ENCODE data around the gene PRODH. TPM values are rescaled to one million over a fixed set of nuclear protein-coding genes. Genes with fewer than 3 reads are reported as not detected.
"Not testable (repeated sequence)": the region's sequence is repeated elsewhere in the genome, so short reads cannot be mapped to it uniquely, and the experiment has no call there.

The PRODH gene
- total RNA-seq, 4 donors from 2014 or later = 3.5 to 14.2 (median 9.3) TPM

- H3K27me3 ChIP-seq = peaks cover 10% of the 10 kb centered on the region
- DNase-seq; in situ Hi-C loops (cut with MboI; ENCODE audit: low pct_ligation_motif_present in 1 of 4, low pct_unique_long_range_greater_than_20kb in 1 of 4, low sequenced_read_pairs in 3 of 4); H3K4me1 ChIP-seq; H3K36me3 ChIP-seq; H3K4me3 ChIP-seq; H3K27ac ChIP-seq; intact Hi-C loops (cut with DNase I; ENCODE audit: low total_unique reads); H3K9me3 ChIP-seq: not testable (repeated sequence)
- WGBS, 2 donors (ENCODE audit: low coverage in 1 of 2) = 87% methylated on average over 6 of the region's 11 CpGs; no CpG with 5 or more reads in 1 of the 2 donors
Measured at GRCh38 chr22:18960166-18960820, 24.2 kb upstream of the PRODH start.

GRCh38 chr22:18959741-18960140 lies 23.6 kb upstream of the PRODH start:
- H3K4me3 ChIP-seq; in situ Hi-C loops (cut with MboI; ENCODE audit: low pct_ligation_motif_present in 1 of 4, low pct_unique_long_range_greater_than_20kb in 1 of 4, low sequenced_read_pairs in 3 of 4); H3K36me3 ChIP-seq; H3K27ac ChIP-seq; DNase-seq; intact Hi-C loops (cut with DNase I; ENCODE audit: low total_unique reads); H3K4me1 ChIP-seq; H3K9me3 ChIP-seq: not testable (repeated sequence)
- WGBS, 2 donors (ENCODE audit: low coverage in 1 of 2) = 43% methylated on average over 5 of the region's 12 CpGs; no CpG with 5 or more reads in 1 of the 2 donors
- peaks cover 10% of the 10 kb centered on the region for H3K27me3 ChIP-seq

GRCh38 chr22:18959266-18959665 lies 23.2 kb upstream of the PRODH start:
- in situ Hi-C loops (cut with MboI; ENCODE audit: low pct_ligation_motif_present in 1 of 4, low pct_unique_long_range_greater_than_20kb in 1 of 4, low sequenced_read_pairs in 3 of 4); H3K4me1 ChIP-seq; H3K4me3 ChIP-seq; DNase-seq; H3K36me3 ChIP-seq; intact Hi-C loops (cut with DNase I; ENCODE audit: low total_unique reads); H3K27ac ChIP-seq; H3K9me3 ChIP-seq: not testable (repeated sequence)
- WGBS, 2 donors (ENCODE audit: low coverage in 1 of 2) = 70% methylated on average over 5 of the region's 6 CpGs; no CpG with 5 or more reads in 1 of the 2 donors
- peaks cover 10% of the 10 kb centered on the region for H3K27me3 ChIP-seq

- peaks cover 10% of the 10 kb centered on the region for H3K27me3 ChIP-seq
- H3K36me3 ChIP-seq; in situ Hi-C loops (cut with MboI; ENCODE audit: low pct_ligation_motif_present in 1 of 4, low pct_unique_long_range_greater_than_20kb in 1 of 4, low sequenced_read_pairs in 3 of 4): not testable (repeated sequence)
Measured at GRCh38 chr22:18958738-18959137, 22.6 kb upstream of the PRODH start.

GRCh38 chr22:18958321-18958705 lies 22.2 kb upstream of the PRODH start:
- intact Hi-C loops (cut with DNase I; ENCODE audit: low total_unique reads); H3K4me1 ChIP-seq; DNase-seq; H3K27ac ChIP-seq; H3K9me3 ChIP-seq; in situ Hi-C loops (cut with MboI; ENCODE audit: low pct_ligation_motif_present in 1 of 4, low pct_unique_long_range_greater_than_20kb in 1 of 4, low sequenced_read_pairs in 3 of 4); H3K36me3 ChIP-seq; H3K4me3 ChIP-seq: not testable (repeated sequence)
- peaks cover 10% of the 10 kb centered on the region for H3K27me3 ChIP-seq
- WGBS, 2 donors (ENCODE audit: low coverage in 1 of 2) = 77% methylated on average over 7 of the region's 18 CpGs; no CpG with 5 or more reads in 1 of the 2 donors

More at GRCh38 chr22:18958738-18959137, 22.6 kb upstream of the PRODH start:
- H3K27ac ChIP-seq; H3K4me1 ChIP-seq; DNase-seq; H3K4me3 ChIP-seq; H3K9me3 ChIP-seq; intact Hi-C loops (cut with DNase I; ENCODE audit: low total_unique reads): not testable (repeated sequence)
- WGBS, 2 donors (ENCODE audit: low coverage in 1 of 2) = 63 to 68% methylated on average over 8 to 14 of the region's 14 CpGs

GRCh38 chr22:18957621-18958320 lies 21.7 kb upstream of the PRODH start:
- in situ Hi-C loops (cut with MboI; ENCODE audit: low pct_ligation_motif_present in 1 of 4, low pct_unique_long_range_greater_than_20kb in 1 of 4, low sequenced_read_pairs in 3 of 4); H3K4me3 ChIP-seq; DNase-seq; intact Hi-C loops (cut with DNase I; ENCODE audit: low total_unique reads); H3K4me1 ChIP-seq; H3K36me3 ChIP-seq; H3K9me3 ChIP-seq; H3K27ac ChIP-seq: not testable (repeated sequence)
- peaks cover 10% of the 10 kb centered on the region for H3K27me3 ChIP-seq
- WGBS, 2 donors (ENCODE audit: low coverage in 1 of 2) = 66% methylated on average over 9 of the region's 18 CpGs; no CpG with 5 or more reads in 1 of the 2 donors

- 70% methylated on average over 15 of the region's 15 CpGs; no CpG with 5 or more reads in 1 of the 2 donors for whole genome bisulfite sequencing, 2 donors (ENCODE audit: low coverage in 1 of 2)
- in situ Hi-C loops (cut with MboI; ENCODE audit: low pct_ligation_motif_present in 1 of 4, low pct_unique_long_range_greater_than_20kb in 1 of 4, low sequenced_read_pairs in 3 of 4) = not testable (repeated sequence)
Measured at GRCh38 chr22:18956956-18957355, 20.9 kb upstream of the PRODH start.

GRCh38 chr22:18956121-18956895 lies 20.2 kb upstream of the PRODH start:
- H3K36me3 ChIP-seq; H3K9me3 ChIP-seq; intact Hi-C loops (cut with DNase I; ENCODE audit: low total_unique reads); H3K4me1 ChIP-seq; in situ Hi-C loops (cut with MboI; ENCODE audit: low pct_ligation_motif_present in 1 of 4, low pct_unique_long_range_greater_than_20kb in 1 of 4, low sequenced_read_pairs in 3 of 4); DNase-seq; H3K4me3 ChIP-seq; H3K27ac ChIP-seq: not testable (repeated sequence)
- H3K27me3 ChIP-seq = peaks cover 11% of the 10 kb centered on the region
- WGBS, 2 donors (ENCODE audit: low coverage in 1 of 2) = 61% methylated on average over 15 of the region's 15 CpGs; no CpG with 5 or more reads in 1 of the 2 donors

More at GRCh38 chr22:18956956-18957355, 20.9 kb upstream of the PRODH start:
- intact Hi-C loops (cut with DNase I; ENCODE audit: low total_unique reads); H3K9me3 ChIP-seq; H3K36me3 ChIP-seq; DNase-seq; H3K4me3 ChIP-seq; H3K4me1 ChIP-seq; H3K27ac ChIP-seq: not testable (repeated sequence)
- H3K27me3 ChIP-seq = peaks cover 10% of the 10 kb centered on the region

Measured in transverse colon (tissue), 4 donors.